Uterus (tissue), 4 donors: Measurements from ENCODE around the gene SPESP1. TPM values are rescaled to one million over a fixed set of nuclear protein-coding genes. Genes with fewer than 3 reads are reported as not detected.

Experiments used
- DNase-seq, 2 donors: peaks; one replicate each; pipeline ENCODE4 v3.0.0-alpha.2; 2019 to 2020
- H3K27ac ChIP-seq, 2 donors: fragments of 200-600 bp; sonication (generic); 1 replicate in 1 of 2; 2 replicates in 1 of 2; pipeline ENCODE4 v1.5.1; 2016 to 2018
- H3K27me3 ChIP-seq, 2 donors: fragments of 200-600 bp; sonication (generic); one replicate each; pipeline ENCODE4 v1.5.1; 2018 to 2019; ENCODE audit warnings: control low read depth in 1 of 2
- H3K36me3 ChIP-seq, 2 donors: fragments of 200-600 bp; sonication (generic); one replicate each; pipeline ENCODE4 v1.5.1; 2019; ENCODE audit warnings: control low read depth in 1 of 2
- H3K4me1 ChIP-seq, 2 donors: fragments of 200-600 bp; sonication (generic); one replicate each; pipeline ENCODE4 v1.5.1; 2018 to 2019; ENCODE audit warnings: control low read depth in 1 of 2
- H3K4me3 ChIP-seq, 2 donors: fragments of 200-600 bp; sonication (generic); 1 replicate in 1 of 2; 2 replicates in 1 of 2; pipeline ENCODE4 v1.5.1; 2018 to 2019; ENCODE audit warnings: mild to moderate bottlenecking in 1 of 2
- H3K9me3 ChIP-seq, 2 donors: fragments of 200-600 bp; sonication (generic); one replicate each; pipeline ENCODE4 v1.5.1; 2019; ENCODE audit warnings: control low read depth in 1 of 2
- CTCF ChIP-seq, 4 experiments: fragments of 200-600 bp in 2 of 4; fragments of 450-650 bp in 2 of 4; sonication (generic) in 2 of 4; IDR thresholded peaks; one replicate each; pipeline ENCODE4 v1.5.1; 2016 to 2019; ENCODE audit warnings: antibody characterized with exemption in 4 of 4, mild to moderate bottlenecking in 2 of 4, moderate library complexity in 1 of 4
- POLR2A ChIP-seq, 2 donors: fragments of 450-650 bp; IDR thresholded peaks; one replicate each; pipeline ENCODE4 v1.6.1; 2016; ENCODE audit warnings: antibody characterized with exemption in 2 of 2, mild to moderate bottlenecking in 1 of 2, moderate library complexity in 1 of 2
- intact Hi-C: fragments of 100-400 bp; cut with DNase I; formaldehyde crosslinking; loops from one replicate; pipeline ENCODE4 v1.15.1; 2023; ENCODE audit warnings: low total_unique reads
- total RNA-seq, 4 donors: library from RNA; depleted of rRNA in 3 of 4; stranded (reverse); fragments of >200 nt in 3 of 4; gene quantifications; one replicate each; pipeline versions ENCODE4 v1.1.0 to v1.2.4, GENCODE V29; 2014 to 2023
- donor health status: DM: yes; HTN: yes; CAD: no.

SPESP1 gene
- total RNA-seq, 4 donors from 2014 or later, result 1.4 to 6.8 (median 4.2) TPM

GRCh38 chr15:68933001-68933400 is 2.7 kb downstream of the SPESP1 start:
- H3K27ac ChIP-seq, result no peak overlapping the region
- TF ChIP-seq POLR2A (IDR thresholded peaks at IDR 0.05), result no peak
- TF ChIP-seq CTCF (IDR thresholded peaks at IDR 0.05), result no peak
- H3K9me3 ChIP-seq, result no peaks in the 10 kb centered on the region
- no peaks in the 10 kb centered on the region for H3K36me3 ChIP-seq
- no peaks in the 10 kb centered on the region for H3K4me1 ChIP-seq
- intact Hi-C loops, result no loop called here
- no peak for DNase-seq
- no peaks in the 10 kb centered on the region for H3K27me3 ChIP-seq
- no peak overlapping the region for H3K4me3 ChIP-seq

GRCh38 chr15:68934341-68934740 is 4.0 kb downstream of the SPESP1 start:
- H3K4me1 ChIP-seq, result no peaks in the 10 kb centered on the region
- no peak overlapping the region for H3K4me3 ChIP-seq
- no peak for DNase-seq
- peaks cover 0 to 3% of the 10 kb centered on the region in 2 donors for H3K27me3 ChIP-seq
- H3K36me3 ChIP-seq, result no peaks in the 10 kb centered on the region
- H3K9me3 ChIP-seq, result no peaks in the 10 kb centered on the region
- intact Hi-C loops, result no loop called here
- TF ChIP-seq POLR2A (IDR thresholded peaks at IDR 0.05) (no peak), CTCF (IDR thresholded peaks at IDR 0.05) (no peak)
- H3K27ac ChIP-seq, result no peak overlapping the region

- H3K27ac ChIP-seq, result no peak overlapping the region
- H3K4me1 ChIP-seq, result no peaks in the 10 kb centered on the region
- H3K27me3 ChIP-seq, result peaks cover 0 to 3% of the 10 kb centered on the region in 2 donors
- TF ChIP-seq POLR2A (IDR thresholded peaks at IDR 0.05) (no peak), CTCF (IDR thresholded peaks at IDR 0.05) (no peak)
- DNase-seq, result no peak
- H3K4me3 ChIP-seq, result no peak overlapping the region
- H3K36me3 ChIP-seq, result no peaks in the 10 kb centered on the region
- H3K9me3 ChIP-seq, result no peaks in the 10 kb centered on the region
- intact Hi-C loops, result no loop called here
Measured at GRCh38 chr15:68935400-68935937, 5.1 kb downstream of the SPESP1 start.

GRCh38 chr15:68939501-68939900 is 9.2 kb downstream of the SPESP1 start:
- Histone ChIP-seq H3K27ac (no peak overlapping the region), H3K9me3 (no peaks in the 10 kb centered on the region), H3K27me3 (peaks cover 0 to 17% of the 10 kb centered on the region in 2 donors), H3K4me3 (no peak overlapping the region), H3K36me3 (no peaks in the 10 kb centered on the region), H3K4me1 (no peaks in the 10 kb centered on the region)
- intact Hi-C loops, result no loop called here
- DNase-seq, result no peak
- TF ChIP-seq POLR2A (IDR thresholded peaks at IDR 0.05), result no peak
- no peak for TF ChIP-seq CTCF (IDR thresholded peaks at IDR 0.05)

GRCh38 chr15:68951813-68952212 is 21.5 kb downstream of the SPESP1 start:
- TF ChIP-seq CTCF (IDR thresholded peaks at IDR 0.05) (no peak), POLR2A (IDR thresholded peaks at IDR 0.05) (no peak)

More at GRCh38 chr15:68951813-68952212, 21.5 kb downstream of the SPESP1 start:
- H3K4me1 ChIP-seq, result no peaks in the 10 kb centered on the region
- no peak overlapping the region for H3K27ac ChIP-seq
- no peaks in the 10 kb centered on the region for H3K27me3 ChIP-seq
- no peaks in the 10 kb centered on the region for H3K36me3 ChIP-seq
- no peak for DNase-seq
- intact Hi-C loops, result no loop called here
- no peak overlapping the region for H3K4me3 ChIP-seq
- H3K9me3 ChIP-seq, result peaks cover 0 to 3% of the 10 kb centered on the region in 2 donors
